ENCODE results near the gene CDK5RAP2.

The CDK5RAP2 gene

GRCh38 chr9:120545701-120546550 is 34.0 kb downstream of the CDK5RAP2 start:
- TF ChIP-seq EZH2phosphoT487 (IDR thresholded peaks at IDR 0.05; ENCODE audit: borderline replicate concordance) (no peak), CTCF (conservative IDR thresholded peaks at IDR 0.05; ENCODE audit: low read length) (no peak)
- H4K20me1 ChIP-seq (ENCODE audit: insufficient read depth, low read length, poor library complexity, severe bottlenecking), result no peaks in the 10 kb centered on the region
- no peak overlapping the region for H2AFZ ChIP-seq (ENCODE audit: low read length)
- H3K9me3 ChIP-seq (ENCODE audit: insufficient read depth, low read depth, low read length), result no peaks in the 10 kb centered on the region
- no peak overlapping the region for H3K4me3 ChIP-seq (ENCODE audit: low read length, poor library complexity, severe bottlenecking)
- no peaks in the 10 kb centered on the region for H3K9me2 ChIP-seq (replicated peaks; ENCODE audit: low read depth, low read length)
- no peaks in the 10 kb centered on the region for H3K4me1 ChIP-seq (ENCODE audit: insufficient read depth, low read length, poor library complexity, severe bottlenecking)
- peaks cover 17% of the 10 kb centered on the region for H3K79me2 ChIP-seq (ENCODE audit: insufficient read depth, low read length)
- H3K27me3 ChIP-seq (ENCODE audit: insufficient read depth, low read length, poor library complexity, severe bottlenecking), result no peaks in the 10 kb centered on the region
- H3K9ac ChIP-seq (ENCODE audit: low read depth, low read length, poor library complexity, severe bottlenecking), result no peak overlapping the region
- H3K4me2 ChIP-seq (ENCODE audit: low read depth, low read length, poor library complexity, severe bottlenecking), result no peak overlapping the region
- peaks cover 97% of the 10 kb centered on the region for H3K36me3 ChIP-seq (ENCODE audit: insufficient read depth, low read length)
- H3F3A ChIP-seq (ENCODE audit: low read depth), result no peaks in the 10 kb centered on the region

GRCh38 chr9:120544441-120544840 is 35.5 kb downstream of the CDK5RAP2 start:
- peaks cover 97% of the 10 kb centered on the region for H3K36me3 ChIP-seq (ENCODE audit: insufficient read depth, low read length)
- TF ChIP-seq EZH2phosphoT487 (IDR thresholded peaks at IDR 0.05; ENCODE audit: borderline replicate concordance) (no peak), CTCF (conservative IDR thresholded peaks at IDR 0.05; ENCODE audit: low read length) (no peak)
- H3K4me3 ChIP-seq (ENCODE audit: low read length, poor library complexity, severe bottlenecking), result no peak overlapping the region

GRCh38 chr9:120542701-120543490 is 37.1 kb downstream of the CDK5RAP2 start:
- no peak overlapping the region for H2AFZ ChIP-seq (ENCODE audit: low read length)
- no peaks in the 10 kb centered on the region for H4K20me1 ChIP-seq (ENCODE audit: insufficient read depth, low read length, poor library complexity, severe bottlenecking)
- H3K4me2 ChIP-seq (ENCODE audit: low read depth, low read length, poor library complexity, severe bottlenecking), result no peak overlapping the region
- H3K79me2 ChIP-seq (ENCODE audit: insufficient read depth, low read length), result no peaks in the 10 kb centered on the region
- no peaks in the 10 kb centered on the region for H3K9me3 ChIP-seq (ENCODE audit: insufficient read depth, low read depth, low read length)
- H3F3A ChIP-seq (ENCODE audit: low read depth), result no peaks in the 10 kb centered on the region
- TF ChIP-seq EZH2phosphoT487 (IDR thresholded peaks at IDR 0.05; ENCODE audit: borderline replicate concordance) (no peak), CTCF (conservative IDR thresholded peaks at IDR 0.05; ENCODE audit: low read length) (no peak)
- peaks cover 97% of the 10 kb centered on the region for H3K36me3 ChIP-seq (ENCODE audit: insufficient read depth, low read length)
- no peaks in the 10 kb centered on the region for H3K27me3 ChIP-seq (ENCODE audit: insufficient read depth, low read length, poor library complexity, severe bottlenecking)
- H3K9ac ChIP-seq (ENCODE audit: low read depth, low read length, poor library complexity, severe bottlenecking), result no peak overlapping the region
- no peaks in the 10 kb centered on the region for H3K9me2 ChIP-seq (replicated peaks; ENCODE audit: low read depth, low read length)
- H3K4me3 ChIP-seq (ENCODE audit: low read length, poor library complexity, severe bottlenecking), result no peak overlapping the region
- H3K4me1 ChIP-seq (ENCODE audit: insufficient read depth, low read length, poor library complexity, severe bottlenecking), result no peaks in the 10 kb centered on the region

More at GRCh38 chr9:120544441-120544840, 35.5 kb downstream of the CDK5RAP2 start:
- Histone ChIP-seq H3K9me2 (replicated peaks; ENCODE audit: low read depth, low read length) (no peaks in the 10 kb centered on the region), H3K9ac (ENCODE audit: low read depth, low read length, poor library complexity, severe bottlenecking) (no peak overlapping the region), H2AFZ (ENCODE audit: low read length) (no peak overlapping the region), H3K79me2 (ENCODE audit: insufficient read depth, low read length) (peaks cover 6% of the 10 kb centered on the region; the same call in 1 of the 2 replicates), H4K20me1 (ENCODE audit: insufficient read depth, low read length, poor library complexity, severe bottlenecking) (no peaks in the 10 kb centered on the region), H3F3A (ENCODE audit: low read depth) (no peaks in the 10 kb centered on the region), H3K4me1 (ENCODE audit: insufficient read depth, low read length, poor library complexity, severe bottlenecking) (no peaks in the 10 kb centered on the region), H3K9me3 (ENCODE audit: insufficient read depth, low read depth, low read length) (no peaks in the 10 kb centered on the region), H3K4me2 (ENCODE audit: low read depth, low read length, poor library complexity, severe bottlenecking) (no peak overlapping the region), H3K27me3 (ENCODE audit: insufficient read depth, low read length, poor library complexity, severe bottlenecking) (no peaks in the 10 kb centered on the region)
